ENCODE measurements around the gene MSH5.

- TF ChIP-seq CTCF (conservative IDR thresholded peaks at IDR 0.05; ENCODE audit: low read length) (no peak), EZH2phosphoT487 (IDR thresholded peaks at IDR 0.05; ENCODE audit: borderline replicate concordance, low read depth, low read length) (no peak)
These were observed 23.2 kb downstream of the MSH5 start for GRCh38 chr6:31762878-31763618.

All from OCI-LY7 (cell line).